ENCODE data around the gene SETBP1. TPM values are rescaled to one million over a fixed set of nuclear protein-coding genes. Genes with fewer than 3 reads are reported as not detected.

Gene SETBP1
- total RNA-seq, 4 donors from 2014 or later = 7.8 to 16.6 (median 11.7) TPM

DNA sequence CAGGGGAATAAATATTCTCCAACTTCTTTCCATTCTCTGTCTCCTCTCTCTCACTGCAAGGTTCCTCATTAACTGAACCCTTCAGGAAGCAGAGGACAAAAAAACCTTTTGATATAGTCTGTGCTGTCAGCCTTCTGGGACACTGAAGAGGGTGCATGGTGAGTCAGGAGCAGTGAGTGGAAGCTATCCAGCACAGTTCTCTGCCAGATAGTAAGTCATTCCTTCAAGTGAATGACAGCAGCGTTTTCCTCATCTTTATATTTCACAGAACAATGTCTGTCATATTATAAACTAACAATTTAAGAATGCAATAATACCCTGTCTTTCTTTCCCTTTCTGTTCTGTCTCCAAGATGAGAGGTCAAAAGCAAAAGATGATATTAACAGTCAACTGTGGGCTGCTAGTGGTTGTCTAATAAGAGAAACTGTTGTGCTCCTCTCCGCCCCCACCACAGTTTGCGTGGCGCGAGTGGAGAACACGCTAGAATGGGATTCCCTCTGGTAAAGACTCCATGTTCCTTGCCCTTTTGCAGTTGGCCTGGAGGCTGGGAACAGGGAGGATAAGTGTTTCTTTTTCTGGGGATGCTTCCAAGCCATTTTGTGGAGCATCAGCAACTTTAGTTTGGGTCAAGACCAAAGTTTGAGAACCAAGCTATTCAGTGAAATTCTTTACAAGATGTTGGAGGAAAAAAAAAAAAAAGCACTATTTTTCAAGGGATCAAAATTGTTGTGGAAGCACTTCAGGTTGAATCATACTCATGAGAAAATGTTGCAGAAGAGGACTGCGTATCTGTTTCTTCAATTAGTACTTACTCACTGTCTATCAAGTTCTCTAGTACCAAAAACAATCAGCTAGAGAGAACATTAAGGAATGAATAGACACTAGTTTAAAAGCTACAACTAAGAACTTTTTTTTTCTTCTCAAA lies 430.2 kb downstream of the SETBP1 start:
- DNase-seq (ENCODE audit: low spot score in 2 of 2) = peak in 1 of 2 donors; percentile 38
- intact Hi-C loops (cut with DNase I; ENCODE audit: low total_unique reads) = no loop called here
- 63 to 64% methylated on average over 7 of the region's 7 CpGs for WGBS, 2 donors
- TF ChIP-seq POLR2A (IDR thresholded peaks at IDR 0.05) = no peak
- TF ChIP-seq, protein P1, sequence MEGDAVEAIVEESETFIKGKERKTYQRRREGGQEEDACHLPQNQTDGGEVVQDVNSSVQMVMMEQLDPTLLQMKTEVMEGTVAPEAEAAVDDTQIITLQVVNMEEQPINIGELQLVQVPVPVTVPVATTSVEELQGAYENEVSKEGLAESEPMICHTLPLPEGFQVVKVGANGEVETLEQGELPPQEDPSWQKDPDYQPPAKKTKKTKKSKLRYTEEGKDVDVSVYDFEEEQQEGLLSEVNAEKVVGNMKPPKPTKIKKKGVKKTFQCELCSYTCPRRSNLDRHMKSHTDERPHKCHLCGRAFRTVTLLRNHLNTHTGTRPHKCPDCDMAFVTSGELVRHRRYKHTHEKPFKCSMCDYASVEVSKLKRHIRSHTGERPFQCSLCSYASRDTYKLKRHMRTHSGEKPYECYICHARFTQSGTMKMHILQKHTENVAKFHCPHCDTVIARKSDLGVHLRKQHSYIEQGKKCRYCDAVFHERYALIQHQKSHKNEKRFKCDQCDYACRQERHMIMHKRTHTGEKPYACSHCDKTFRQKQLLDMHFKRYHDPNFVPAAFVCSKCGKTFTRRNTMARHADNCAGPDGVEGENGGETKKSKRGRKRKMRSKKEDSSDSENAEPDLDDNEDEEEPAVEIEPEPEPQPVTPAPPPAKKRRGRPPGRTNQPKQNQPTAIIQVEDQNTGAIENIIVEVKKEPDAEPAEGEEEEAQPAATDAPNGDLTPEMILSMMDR (IDR thresholded peaks at IDR 0.05) = no peak
- no peak overlapping the region for H3K4me3 ChIP-seq (ENCODE audit: low read depth, poor library complexity, severe bottlenecking)

DNA sequence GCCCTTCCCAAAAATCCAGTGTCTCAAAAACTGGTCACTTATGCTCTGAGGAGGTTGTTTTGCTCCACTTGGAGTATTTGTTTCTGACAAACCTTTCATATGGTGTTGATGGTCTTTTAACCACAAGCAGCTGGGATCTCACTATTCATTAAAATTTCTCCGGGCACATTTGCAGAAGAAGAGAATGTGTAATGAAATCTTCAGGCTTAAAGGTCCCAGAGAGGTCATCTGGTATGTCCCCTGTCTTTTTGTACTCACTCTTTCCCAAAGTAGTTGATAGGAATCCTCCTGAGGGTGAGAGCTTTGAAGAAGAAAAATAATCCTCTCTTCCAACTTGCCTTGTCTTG lies 430.8 kb downstream of the SETBP1 start:
- H3K4me3 ChIP-seq (ENCODE audit: low read depth, poor library complexity, severe bottlenecking) = no peak overlapping the region
- TF ChIP-seq, protein P1 (IDR thresholded peaks at IDR 0.05) = no peak
- no peak for TF ChIP-seq POLR2A (IDR thresholded peaks at IDR 0.05)
- WGBS, 2 donors = 48 to 69% methylated on average over 1 of the region's 1 CpG
- intact Hi-C loops (cut with DNase I; ENCODE audit: low total_unique reads) = no loop called here
- no peak for DNase-seq (ENCODE audit: low spot score in 2 of 2)

- intact Hi-C loops (cut with DNase I; ENCODE audit: low total_unique reads) = no loop called here
- DNase-seq (ENCODE audit: low spot score in 2 of 2) = no peak
- TF ChIP-seq POLR2A (IDR thresholded peaks at IDR 0.05) = no peak
- TF ChIP-seq, protein P1 (IDR thresholded peaks at IDR 0.05) = no peak
- no peak overlapping the region for H3K4me3 ChIP-seq (ENCODE audit: low read depth, poor library complexity, severe bottlenecking)
- WGBS, 2 donors = 94 to 96% methylated on average over 1 of the region's 1 CpG
Measured at GRCh38 chr18:45112682-45113081, 432.0 kb downstream of the SETBP1 start.

DNA sequence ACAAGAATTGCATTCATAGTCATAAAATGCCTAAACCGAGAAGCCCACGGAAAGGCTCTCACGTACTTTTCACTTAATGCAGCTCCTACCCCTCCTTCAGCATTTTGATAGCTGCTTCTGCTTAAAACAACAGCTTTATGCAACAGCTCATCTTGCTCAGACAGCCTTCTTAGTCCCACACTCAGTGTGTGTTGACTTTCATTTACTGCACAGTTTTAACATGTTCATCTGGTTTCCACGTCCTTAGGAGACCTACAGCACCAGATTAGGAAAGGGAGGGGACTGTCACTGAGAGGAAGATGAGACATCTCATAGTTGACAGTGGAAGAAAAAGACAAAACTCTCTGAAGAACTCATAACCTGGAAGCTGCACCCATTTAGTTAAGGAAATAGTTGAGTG lies 435.4 kb downstream of the SETBP1 start:
- intact Hi-C loops (cut with DNase I; ENCODE audit: low total_unique reads) = no loop called here
- no peak for DNase-seq (ENCODE audit: low spot score in 2 of 2)
- no peak overlapping the region for H3K4me3 ChIP-seq (ENCODE audit: low read depth, poor library complexity, severe bottlenecking)
- TF ChIP-seq POLR2A (IDR thresholded peaks at IDR 0.05) = no peak
- TF ChIP-seq, protein P1 (IDR thresholded peaks at IDR 0.05) = no peak
- WGBS, 2 donors = 80 to 85% methylated on average over 4 of the region's 4 CpGs

Small RNAs within 50 kb of the gene (microRNA-seq; reads per million reads assigned to microRNA genes)
- gene MIR4319 (ENCODE audit: borderline number of aligned reads in 1 of 2, borderline replicate concordance in 2 of 2) = 0 reads per million in 2 donors

All from lower leg skin (tissue), 4 donors.